HEK293 (cell line): ENCODE measurements around the gene PNPLA3.

Experiments used
- CTCF ChIA-PET: fragments of 350-600 bp; formaldehyde crosslinking; extraction: SDS; loops from one replicate; lab custom pipeline; 2021; ENCODE audit warnings: antibody characterized with exemption; lab: Yijun Ruan, JAX
- POLR2A ChIA-PET: fragments of 300-600 bp; formaldehyde crosslinking; extraction: SDS; loops from one replicate; lab custom pipeline; 2020; ENCODE audit warnings: antibody characterized with exemption, inconsistent platforms; lab: Yijun Ruan, JAX
- H3K27ac ChIP-seq: fragments of 200-500 bp; sonication (Bioruptor generic); 2 replicates; pipeline ENCODE4 v1.5.1; 2014; ENCODE audit warnings: low read depth, low read length, control low read depth, inconsistent platforms; ENCODE audit errors: extremely low read depth
- H3K36me3 ChIP-seq, 2 experiments: fragments of 200-500 bp in 1 of 2; sonication (Bioruptor generic) in 1 of 2; 1 replicate in 1 of 2; 2 replicates in 1 of 2; pipeline ENCODE4 v1.5.1; 2014 to 2017; ENCODE audit warnings: inconsistent platforms in 2 of 2, low read length in 2 of 2; ENCODE audit not compliant: control insufficient read depth in 2 of 2, insufficient read depth in 1 of 2
- H3K4me1 ChIP-seq: fragments of 200-500 bp; sonication (Bioruptor generic); 2 replicates; pipeline ENCODE4 v1.5.1; 2014; ENCODE audit warnings: mild to moderate bottlenecking, low read length, inconsistent platforms; ENCODE audit not compliant: control insufficient read depth, insufficient read depth
- H3K4me3 ChIP-seq: 2 replicates; pipeline ENCODE4 v1.5.1; 2011; ENCODE audit warnings: low read depth, mild to moderate bottlenecking, control low read depth, low read length, moderate library complexity
- H3K9me3 ChIP-seq: fragments of 200-500 bp; sonication (Bioruptor generic); 2 replicates; pipeline ENCODE4 v1.5.1; 2014; ENCODE audit warnings: low read depth, low read length, inconsistent platforms; ENCODE audit not compliant: control insufficient read depth, insufficient read depth
- AEBP2 ChIP-seq: fragments of 450-650 bp; formaldehyde crosslinking; IDR thresholded peaks from 2 replicates; pipeline ENCODE4 v1.5.1; 2016; ENCODE audit warnings: missing biosample characterization, missing genetic modification characterization, borderline replicate concordance
- BCL11A ChIP-seq: fragments of 450-650 bp; formaldehyde crosslinking; IDR thresholded peaks from 2 replicates; pipeline ENCODE4 v1.5.1; 2016; ENCODE audit warnings: low read depth, missing biosample characterization, missing genetic modification characterization
- GLI2 ChIP-seq: fragments of 450-650 bp; formaldehyde crosslinking; IDR thresholded peaks from 2 replicates; pipeline ENCODE4; 2017; ENCODE audit warnings: missing biosample characterization, missing genetic modification characterization, low read depth, borderline replicate concordance
- SCRT1 ChIP-seq: fragments of 450-650 bp; formaldehyde crosslinking; IDR thresholded peaks from 2 replicates; pipeline ENCODE4 v1.5.1; 2016; ENCODE audit warnings: missing biosample characterization, missing genetic modification characterization, borderline replicate concordance
- ZBTB1 ChIP-seq: fragments of 450-650 bp; formaldehyde crosslinking; IDR thresholded peaks from 2 replicates; pipeline ENCODE4 v1.5.1; 2016; ENCODE audit warnings: missing biosample characterization, missing genetic modification characterization
- ZIC2 ChIP-seq: fragments of 450-650 bp; formaldehyde crosslinking; IDR thresholded peaks from 2 replicates; pipeline ENCODE4 v1.5.1; 2016; ENCODE audit warnings: missing biosample characterization, missing genetic modification characterization
- ZNF112 ChIP-seq: fragments of 450-650 bp; formaldehyde crosslinking; IDR thresholded peaks from 2 replicates; pipeline ENCODE4 v1.5.0; 2017; ENCODE audit warnings: missing biosample characterization, missing genetic modification characterization
- ZNF132 ChIP-seq: fragments of 450-650 bp; formaldehyde crosslinking; IDR thresholded peaks from 2 replicates; pipeline ENCODE4 v1.5.1; 2017; ENCODE audit warnings: missing biosample characterization, missing genetic modification characterization, borderline replicate concordance
- ZNF175 ChIP-seq: fragments of 450-650 bp; formaldehyde crosslinking; IDR thresholded peaks from 2 replicates; pipeline ENCODE4 v1.5.1; 2016; ENCODE audit warnings: missing biosample characterization, missing genetic modification characterization
- ZNF362 ChIP-seq: fragments of 450-650 bp; formaldehyde crosslinking; IDR thresholded peaks from 2 replicates; pipeline ENCODE4 v1.5.1; 2016; ENCODE audit warnings: missing biosample characterization, missing genetic modification characterization
- ZNF521 ChIP-seq: fragments of 450-650 bp; formaldehyde crosslinking; IDR thresholded peaks from 2 replicates; pipeline ENCODE4 v1.5.1; 2017; ENCODE audit warnings: missing biosample characterization, mild to moderate bottlenecking, missing genetic modification characterization
- ZNF530 ChIP-seq: fragments of 450-650 bp; formaldehyde crosslinking; IDR thresholded peaks from 2 replicates; pipeline ENCODE4 v1.5.1; 2016; ENCODE audit warnings: low read depth, missing biosample characterization, missing genetic modification characterization
- ZNF558 ChIP-seq: fragments of 450-650 bp; formaldehyde crosslinking; IDR thresholded peaks from 2 replicates; pipeline ENCODE4 v1.5.1; 2016; ENCODE audit warnings: missing biosample characterization, missing genetic modification characterization
- ZNF610 ChIP-seq: fragments of 450-650 bp; formaldehyde crosslinking; IDR thresholded peaks from 2 replicates; pipeline ENCODE4 v1.5.1; 2016; ENCODE audit warnings: missing biosample characterization, missing genetic modification characterization, borderline replicate concordance
- ZNF623 ChIP-seq: fragments of 450-650 bp; formaldehyde crosslinking; IDR thresholded peaks from 2 replicates; pipeline ENCODE4 v1.5.1; 2016; ENCODE audit warnings: missing biosample characterization, missing genetic modification characterization
- ZNF626 ChIP-seq: fragments of 450-650 bp; sonication (Bioruptor Pico); formaldehyde crosslinking; IDR thresholded peaks from 2 replicates; pipeline ENCODE4 v1.5.1; 2018; ENCODE audit warnings: missing biosample characterization, missing genetic modification characterization, inconsistent platforms
- ZNF645 ChIP-seq: fragments of 450-650 bp; formaldehyde crosslinking; IDR thresholded peaks from 2 replicates; pipeline ENCODE4; 2016; ENCODE audit warnings: missing biosample characterization, missing genetic modification characterization
- ZNF654 ChIP-seq: fragments of 450-650 bp; formaldehyde crosslinking; IDR thresholded peaks from 2 replicates; pipeline ENCODE4 v1.5.1; 2016; ENCODE audit warnings: low read depth, missing biosample characterization, missing genetic modification characterization
- ZNF660 ChIP-seq: fragments of 450-650 bp; IDR thresholded peaks from 2 replicates; pipeline ENCODE4 v1.5.1; 2018; ENCODE audit warnings: missing biosample characterization, mild to moderate bottlenecking, missing genetic modification characterization
- ZNF670 ChIP-seq: fragments of 450-650 bp; formaldehyde crosslinking; IDR thresholded peaks from 2 replicates; pipeline ENCODE4 v1.5.1; 2016; ENCODE audit warnings: missing biosample characterization, missing genetic modification characterization, low read depth
- ZNF830 ChIP-seq: fragments of 450-650 bp; IDR thresholded peaks from 2 replicates; pipeline ENCODE4 v1.5.0; 2018; ENCODE audit warnings: missing biosample characterization, missing genetic modification characterization, low read depth, mild to moderate bottlenecking, moderate library complexity
- ZNF837 ChIP-seq: fragments of 450-650 bp; formaldehyde crosslinking; IDR thresholded peaks from 2 replicates; pipeline ENCODE4 v1.5.1; 2016; ENCODE audit warnings: missing biosample characterization, missing genetic modification characterization
- ZSCAN30 ChIP-seq: fragments of 450-650 bp; IDR thresholded peaks from 2 replicates; pipeline ENCODE4 v1.5.1; 2018; ENCODE audit warnings: missing biosample characterization, mild to moderate bottlenecking, missing genetic modification characterization, moderate library complexity
- TF ChIP-seq, protein P1 (sequence below): fragments of 450-650 bp; formaldehyde crosslinking; IDR thresholded peaks from 2 replicates; pipeline ENCODE4 v1.5.1; 2016; ENCODE audit warnings: missing biosample characterization, missing genetic modification characterization
- TF ChIP-seq, protein P2 (sequence below): fragments of 450-650 bp; formaldehyde crosslinking; IDR thresholded peaks from 2 replicates; pipeline ENCODE4 v1.5.1; 2016; ENCODE audit warnings: missing biosample characterization, missing genetic modification characterization

Gene PNPLA3

DNA sequence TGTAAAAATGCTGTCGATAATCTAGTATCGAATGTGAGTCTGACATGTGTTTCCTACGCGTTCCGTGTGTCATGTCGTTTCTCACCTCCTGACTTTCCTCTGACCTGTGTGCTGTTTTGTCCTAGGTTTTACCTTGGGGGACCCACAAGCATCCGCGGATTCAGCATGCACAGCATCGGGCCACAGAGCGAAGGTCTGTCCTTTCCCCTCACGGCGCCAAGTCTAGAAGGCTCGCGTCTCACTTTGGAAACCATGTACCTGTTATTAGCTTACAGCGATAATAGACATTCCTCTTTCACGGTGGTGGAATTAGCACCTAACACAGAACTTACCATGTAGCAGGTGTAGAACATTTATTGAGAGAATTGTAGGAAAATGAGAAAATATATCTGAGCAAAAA, 60.2 kb downstream of the PNPLA3 start:
- ChIA-PET POLR2A (no interaction called here), CTCF (interaction anchor here (0.9 to 3.9 kb wide), 2 partner anchors 10 to 99 kb away, joined by 5 to 29 read pairs; no protein-coding TSS in a partner anchor)
- Histone ChIP-seq H3K36me3 (peaks cover 67 to 87% of the 10 kb centered on the region in 2 experiments), H3K27ac (no peak overlapping the region), H3K4me1 (no peaks in the 10 kb centered on the region)
- TF ChIP-seq ZBTB1 (tag by site-specific recombination) (no peak), ZNF670 (tag by site-specific recombination) (no peak), ZNF132 (tag by site-specific recombination) (no peak), ZNF530 (tag by site-specific recombination) (no peak), ZNF175 (no peak), ZNF645 (tag by site-specific recombination) (no peak), ZSCAN30 (tag by site-specific recombination) (no peak), ZNF112 (tag by site-specific recombination) (no peak), ZNF837 (tag by site-specific recombination) (no peak), ZNF623 (tag by site-specific recombination) (no peak), ZNF610 (tag by site-specific recombination) (no peak), ZNF654 (tag by site-specific recombination) (no peak), ZIC2 (no peak), ZNF362 (tag by site-specific recombination) (no peak), ZNF521 (tag by site-specific recombination) (no peak), ZNF626 (tag by site-specific recombination) (no peak)
- TF ChIP-seq, protein P1, sequence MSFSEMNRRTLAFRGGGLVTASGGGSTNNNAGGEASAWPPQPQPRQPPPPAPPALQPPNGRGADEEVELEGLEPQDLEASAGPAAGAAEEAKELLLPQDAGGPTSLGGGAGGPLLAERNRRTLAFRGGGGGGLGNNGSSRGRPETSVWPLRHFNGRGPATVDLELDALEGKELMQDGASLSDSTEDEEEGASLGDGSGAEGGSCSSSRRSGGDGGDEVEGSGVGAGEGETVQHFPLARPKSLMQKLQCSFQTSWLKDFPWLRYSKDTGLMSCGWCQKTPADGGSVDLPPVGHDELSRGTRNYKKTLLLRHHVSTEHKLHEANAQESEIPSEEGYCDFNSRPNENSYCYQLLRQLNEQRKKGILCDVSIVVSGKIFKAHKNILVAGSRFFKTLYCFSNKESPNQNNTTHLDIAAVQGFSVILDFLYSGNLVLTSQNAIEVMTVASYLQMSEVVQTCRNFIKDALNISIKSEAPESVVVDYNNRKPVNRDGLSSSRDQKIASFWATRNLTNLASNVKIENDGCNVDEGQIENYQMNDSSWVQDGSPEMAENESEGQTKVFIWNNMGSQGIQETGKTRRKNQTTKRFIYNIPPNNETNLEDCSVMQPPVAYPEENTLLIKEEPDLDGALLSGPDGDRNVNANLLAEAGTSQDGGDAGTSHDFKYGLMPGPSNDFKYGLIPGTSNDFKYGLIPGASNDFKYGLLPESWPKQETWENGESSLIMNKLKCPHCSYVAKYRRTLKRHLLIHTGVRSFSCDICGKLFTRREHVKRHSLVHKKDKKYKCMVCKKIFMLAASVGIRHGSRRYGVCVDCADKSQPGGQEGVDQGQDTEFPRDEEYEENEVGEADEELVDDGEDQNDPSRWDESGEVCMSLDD (tag by site-specific recombination): no peak
- TF ChIP-seq, all 188 proteins: peak for 0
- no peaks in the 10 kb centered on the region for H3K9me3 ChIP-seq
- no peak overlapping the region for H3K4me3 ChIP-seq

DNA sequence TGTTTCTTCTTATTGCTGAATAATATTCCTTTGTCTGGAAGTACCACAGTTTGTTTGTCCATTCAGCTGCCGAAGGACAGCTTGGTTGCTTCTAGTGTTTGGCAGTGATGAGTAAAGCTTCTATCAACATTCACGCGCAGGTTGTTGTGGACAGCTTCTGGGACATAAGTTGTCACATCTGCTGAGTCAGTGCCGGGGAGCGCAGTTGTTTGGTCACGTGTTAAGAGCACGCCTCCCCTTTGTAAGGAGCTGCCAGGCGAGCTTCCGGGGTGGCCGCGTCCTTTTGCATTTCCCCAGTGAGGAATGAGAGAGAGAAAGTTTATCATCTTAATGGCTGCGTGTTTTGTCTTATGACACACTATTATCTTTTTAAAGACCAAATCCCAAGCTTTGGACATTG, 61.9 kb downstream of the PNPLA3 start:
- Histone ChIP-seq H3K36me3 (peaks cover 68 to 87% of the 10 kb centered on the region in 2 experiments), H3K27ac (no peak overlapping the region), H3K9me3 (no peaks in the 10 kb centered on the region), H3K4me3 (no peak overlapping the region), H3K4me1 (no peaks in the 10 kb centered on the region)
- ChIA-PET POLR2A (no interaction called here), CTCF (interaction anchor here (2.0 kb wide), 1 partner anchor 40 kb away, joined by 7 read pairs; no protein-coding TSS in a partner anchor)
- no peak for TF ChIP-seq ZNF830 (tag by site-specific recombination)
- no peak for TF ChIP-seq ZNF558
- no peak for TF ChIP-seq GLI2 (tag by site-specific recombination)
- TF ChIP-seq SCRT1 (tag by site-specific recombination): no peak
- TF ChIP-seq ZNF660: no peak
- TF ChIP-seq ZNF112 (tag by site-specific recombination): no peak
- TF ChIP-seq, protein P2, sequence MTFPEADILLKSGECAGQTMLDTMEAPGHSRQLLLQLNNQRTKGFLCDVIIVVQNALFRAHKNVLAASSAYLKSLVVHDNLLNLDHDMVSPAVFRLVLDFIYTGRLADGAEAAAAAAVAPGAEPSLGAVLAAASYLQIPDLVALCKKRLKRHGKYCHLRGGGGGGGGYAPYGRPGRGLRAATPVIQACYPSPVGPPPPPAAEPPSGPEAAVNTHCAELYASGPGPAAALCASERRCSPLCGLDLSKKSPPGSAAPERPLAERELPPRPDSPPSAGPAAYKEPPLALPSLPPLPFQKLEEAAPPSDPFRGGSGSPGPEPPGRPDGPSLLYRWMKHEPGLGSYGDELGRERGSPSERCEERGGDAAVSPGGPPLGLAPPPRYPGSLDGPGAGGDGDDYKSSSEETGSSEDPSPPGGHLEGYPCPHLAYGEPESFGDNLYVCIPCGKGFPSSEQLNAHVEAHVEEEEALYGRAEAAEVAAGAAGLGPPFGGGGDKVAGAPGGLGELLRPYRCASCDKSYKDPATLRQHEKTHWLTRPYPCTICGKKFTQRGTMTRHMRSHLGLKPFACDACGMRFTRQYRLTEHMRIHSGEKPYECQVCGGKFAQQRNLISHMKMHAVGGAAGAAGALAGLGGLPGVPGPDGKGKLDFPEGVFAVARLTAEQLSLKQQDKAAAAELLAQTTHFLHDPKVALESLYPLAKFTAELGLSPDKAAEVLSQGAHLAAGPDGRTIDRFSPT (tag by site-specific recombination): no peak
- no peak for TF ChIP-seq BCL11A
- no peak for TF ChIP-seq AEBP2
